Heart left ventricle (tissue), 13 donors: ENCODE results near the gene TMEM120A.

Source experiments
- CTCF ChIP-seq, 12 donors: fragments of 200-600 bp; sonication (generic) in 4 of 12; IDR thresholded peaks; one replicate each; pipeline versions ENCODE4 v1.5.0 to v1.8.0; 2018 to 2022; ENCODE audit warnings: antibody characterized with exemption in 12 of 12, mild to moderate bottlenecking in 5 of 12
- POLR2A ChIP-seq, 2 donors: fragments of 450-650 bp; IDR thresholded peaks; one replicate each; pipeline ENCODE4 v1.6.1; 2017; ENCODE audit warnings: antibody characterized with exemption in 2 of 2, mild to moderate bottlenecking in 2 of 2, moderate library complexity in 2 of 2
- donor health status: ischemic (EF 13 %, LVEDD 7.1; RV severe dilation, severe dysfunction).
- donor health status: DM: no; HTN: yes; CAD: no.
- donor health status: DM: no; HTN: no; CAD: no.
- donor health status: ischemic (EF 25% LVEDD 6.9; RV normal size, moderate dysfunction).
- donor health status: ischemic (EF 25% LVEDD 5.7; RV mildly dilated, moderate dysfunction).
- donor health status: ischemic (EF 35%, LVEDD 5.7; RV mildly dilated, moderate dysfunction).
- donor health status: nonischemic (EF 11% LVEDD 7.7; RV severe dilation, severe dysfunction).
- donor health status: DM: yes; HTN: yes; CAD: no.
- donor health status: PGD.
- donor health status: ischemic (EF 29% LVEDD 5.4; RV normal size, mild dysfunction).
- donor health status: nonischemic (EF 23%, LVEDD 6.1; RV moderate dilation, normal function).

- no peak for TF ChIP-seq CTCF (IDR thresholded peaks at IDR 0.05)
- TF ChIP-seq POLR2A (IDR thresholded peaks at IDR 0.05) = no peak
These were observed 24.5 kb downstream of the TMEM120A start for GRCh38 chr7:75969704-75970498.
